ENCODE results near the gene PCYT1B. TPM values are rescaled to one million over a fixed set of nuclear protein-coding genes. Genes with fewer than 3 reads are reported as not detected.

PCYT1B gene
- total and polyA plus RNA-seq, 2 of the 13 experiments (the other 11 are each of a cell fraction or from before 2014, with no cell fraction given), result 6.1 to 9.2 TPM

GRCh38 chrX:24629701-24630100 lies 17.4 kb downstream of the PCYT1B start (continued):
- TF ChIP-seq IKZF4 (CRISPR knock-in tag; IDR thresholded peaks at IDR 0.05; ENCODE audit: borderline replicate concordance, low read depth, not compliant biosample characterization) (no peak), KDM2A (CRISPR knock-in tag; IDR thresholded peaks at IDR 0.05; ENCODE audit: borderline replicate concordance, low read depth) (no peak), HBP1 (CRISPR knock-in tag; IDR thresholded peaks at IDR 0.05; ENCODE audit: low read depth) (no peak), ZSCAN21 (CRISPR knock-in tag; IDR thresholded peaks at IDR 0.05; ENCODE audit: borderline replicate concordance) (no peak), MAZ (IDR thresholded peaks at IDR 0.05; ENCODE audit: borderline replicate concordance, low read depth, low read length) (no peak), MAZ (CRISPR knock-in tag; IDR thresholded peaks at IDR 0.05; ENCODE audit: low read depth) (no peak)

GRCh38 chrX:24619647-24620046 lies 27.5 kb downstream of the PCYT1B start:
- no peaks in the 10 kb centered on the region for H4K20me1 ChIP-seq (ENCODE audit: insufficient read depth, low read length)
- in situ Hi-C loops (cut with HindIII; ENCODE audit: extremely low pct_ligation_motif_present, low pct_unique_long_range_greater_than_20kb) (no loop called here), intact Hi-C loops (cut with micrococcal nuclease; ENCODE audit: unreplicated experiment) (loop anchor here (5.0 kb wide), 1 partner anchor 43 kb away; no protein-coding TSS in a partner anchor)
- TF ChIP-seq ZBTB33 (CRISPR knock-in tag; IDR thresholded peaks at IDR 0.05), result peak; percentile 86
- no peak for TF ChIP-seq ZFP37 (CRISPR knock-in tag; IDR thresholded peaks at IDR 0.05; ENCODE audit: borderline replicate concordance)
- no peak for TF ChIP-seq TRAFD1 (CRISPR knock-in tag; IDR thresholded peaks at IDR 0.05; ENCODE audit: borderline replicate concordance)
- no peak for TF ChIP-seq SAP130 (CRISPR knock-in tag; IDR thresholded peaks at IDR 0.05; ENCODE audit: low read depth)
- no peak for TF ChIP-seq FOXA1 (IDR thresholded peaks at IDR 0.05)
- 0 out of 2 replicates have a peak, but pooled peaks have one; percentile 9 for TF ChIP-seq FOXA1 (CRISPR knock-in tag; IDR thresholded peaks at IDR 0.05)
- H3K9me3 ChIP-seq (ENCODE audit: low read length), result no peaks in the 10 kb centered on the region
- no peak overlapping the region for H3K9ac ChIP-seq (ENCODE audit: insufficient read depth, low read depth, low read length)
- ATAC-seq (peak; percentile 56), FAIRE-seq (peak; percentile 50), DNase-seq (ENCODE audit: low spot score) (peak; percentile 36)
- no peaks in the 10 kb centered on the region for H3K27me3 ChIP-seq (ENCODE audit: control insufficient read depth in 1 of 2, insufficient read depth in 2 of 2, low read length in 2 of 2)
- peaks cover 11% of the 10 kb centered on the region; the same call in 1 of the 2 replicates for H3K4me1 ChIP-seq (ENCODE audit: insufficient read depth, low read length)
- CTCF ChIA-PET (ENCODE audit: low intra/inter-chr PET ratio, low total read pairs), result no interaction called here
- no peaks in the 10 kb centered on the region for H3K36me3 ChIP-seq (replicated peaks in 1 of 2; ENCODE audit: control insufficient read depth in 1 of 2, insufficient read depth in 2 of 2, low read length in 2 of 2)
- POLR2A ChIA-PET, result interaction anchor here (1.4 kb wide), 1 partner anchor 43 kb away, joined by 3 read pairs; no protein-coding TSS in a partner anchor
- no CpG with 5 or more reads among the region's 5 CpGs for WGBS (ENCODE audit: low lambda C conversion rate)
- no peak overlapping the region for H3K4me3 ChIP-seq (replicated peaks in 1 of 3; ENCODE audit: insufficient read depth in 1 of 3, low read depth in 2 of 3, low read length in 3 of 3)
- no peaks in the 10 kb centered on the region for H3K79me2 ChIP-seq (ENCODE audit: insufficient read depth, low read length)
- peak overlapping the region; percentile 11 for H2AFZ ChIP-seq (ENCODE audit: low read length)
- no peak overlapping the region for H3K4me2 ChIP-seq (ENCODE audit: low read depth, low read length)
- no peak overlapping the region for H3K27ac ChIP-seq (ENCODE audit: extremely low read length, insufficient read depth, low read length)
- BruUV-seq (replicated peaks), result no TSS peak

All from HepG2 (cell line).